HPDE6-E6E7 (cell line): ENCODE data around the gene KIAA0232.

Experiments
- DNase-seq: peaks from one replicate; pipeline ENCODE4 v3.0.0; 2011; ENCODE audit warnings: missing footprints; ENCODE audit errors: extremely low spot score

Gene KIAA0232

GRCh38 chr4:6847178-6847577 lies 64.7 kb downstream of the KIAA0232 start:
- DNase-seq, result no peak

GRCh38 chr4:6848717-6849305 lies 66.3 kb downstream of the KIAA0232 start:
- no peak for DNase-seq

DNA sequence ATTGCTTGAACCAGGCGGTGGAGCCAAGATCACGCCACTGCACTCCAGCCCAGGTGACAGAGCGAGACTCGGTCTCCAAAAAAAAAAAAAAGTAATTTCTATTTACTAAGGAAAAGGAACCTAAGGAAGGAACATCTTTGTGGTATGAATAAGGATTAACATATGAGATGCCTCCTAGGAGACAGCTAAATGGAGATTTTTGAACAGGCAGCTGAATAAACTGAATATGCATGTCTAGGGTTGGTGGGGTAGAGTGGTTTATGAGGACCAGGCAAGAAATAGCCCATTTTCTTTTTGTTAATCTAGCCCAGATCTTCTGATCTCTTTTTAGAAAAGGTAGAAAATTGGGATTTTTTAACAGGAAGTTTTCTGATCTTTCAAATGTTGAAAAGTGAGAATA lies 67.2 kb downstream of the KIAA0232 start:
- no peak for DNase-seq

- DNase-seq, result no peak
These were observed 68.9 kb downstream of the KIAA0232 start for GRCh38 chr4:6851431-6851830.

GRCh38 chr4:6851962-6852361 lies 69.4 kb downstream of the KIAA0232 start:
- DNase-seq, result no peak

DNA sequence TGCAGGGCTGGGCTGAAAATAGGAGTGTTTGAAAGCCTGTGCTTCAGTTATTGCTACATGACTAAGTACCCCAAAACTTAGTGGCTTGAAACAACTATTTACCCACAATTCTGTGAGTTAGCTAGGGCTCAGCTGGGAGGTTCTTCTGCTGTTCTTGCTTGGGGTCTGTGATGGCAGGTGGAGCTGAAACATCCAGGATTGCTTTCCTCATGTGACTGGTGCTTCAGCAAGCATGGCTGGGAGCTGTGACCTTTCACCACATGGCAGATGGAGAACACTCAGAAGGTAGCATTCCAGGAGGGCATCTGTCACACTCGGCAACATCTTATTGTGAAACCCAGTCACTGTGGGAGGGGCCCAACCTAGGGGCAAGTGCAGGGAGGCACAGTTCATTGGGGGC lies 70.1 kb downstream of the KIAA0232 start:
- DNase-seq, result no peak

DNA sequence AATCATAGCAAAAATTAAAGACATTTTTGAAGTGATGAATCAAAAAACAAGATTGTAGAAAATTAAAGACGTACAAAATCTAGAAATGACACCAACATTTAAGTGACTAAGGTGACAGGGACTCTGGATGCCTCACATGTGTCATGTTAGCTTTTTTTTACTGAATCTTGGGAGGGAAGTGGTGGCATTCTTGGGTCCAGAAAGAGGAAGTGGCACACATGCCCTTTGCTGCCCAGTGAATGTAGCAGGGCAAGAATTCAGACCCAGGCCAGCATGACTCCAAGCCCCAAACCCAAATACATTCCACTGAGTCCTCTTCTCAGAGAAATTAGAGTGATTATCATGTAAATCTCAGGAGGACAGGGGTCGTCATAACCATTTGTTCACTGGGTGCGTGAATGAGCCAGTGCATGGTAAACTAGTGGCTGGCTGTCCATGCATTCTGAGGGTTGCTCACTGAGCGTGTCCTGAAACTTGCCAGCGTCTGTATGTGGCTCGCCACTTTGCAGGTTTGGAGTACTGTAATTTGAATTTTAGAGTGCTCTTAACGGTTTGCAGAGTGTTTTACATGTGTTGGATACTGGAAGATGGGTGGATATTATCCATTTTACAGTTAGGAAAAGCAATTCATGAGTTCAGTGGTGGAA lies 71.7 kb downstream of the KIAA0232 start:
- DNase-seq, result no peak

GRCh38 chr4:6855692-6856297 lies 73.3 kb downstream of the KIAA0232 start:
- DNase-seq, result no peak

- DNase-seq, result no peak
These were observed 73.9 kb downstream of the KIAA0232 start for GRCh38 chr4:6856391-6856790.

DNA sequence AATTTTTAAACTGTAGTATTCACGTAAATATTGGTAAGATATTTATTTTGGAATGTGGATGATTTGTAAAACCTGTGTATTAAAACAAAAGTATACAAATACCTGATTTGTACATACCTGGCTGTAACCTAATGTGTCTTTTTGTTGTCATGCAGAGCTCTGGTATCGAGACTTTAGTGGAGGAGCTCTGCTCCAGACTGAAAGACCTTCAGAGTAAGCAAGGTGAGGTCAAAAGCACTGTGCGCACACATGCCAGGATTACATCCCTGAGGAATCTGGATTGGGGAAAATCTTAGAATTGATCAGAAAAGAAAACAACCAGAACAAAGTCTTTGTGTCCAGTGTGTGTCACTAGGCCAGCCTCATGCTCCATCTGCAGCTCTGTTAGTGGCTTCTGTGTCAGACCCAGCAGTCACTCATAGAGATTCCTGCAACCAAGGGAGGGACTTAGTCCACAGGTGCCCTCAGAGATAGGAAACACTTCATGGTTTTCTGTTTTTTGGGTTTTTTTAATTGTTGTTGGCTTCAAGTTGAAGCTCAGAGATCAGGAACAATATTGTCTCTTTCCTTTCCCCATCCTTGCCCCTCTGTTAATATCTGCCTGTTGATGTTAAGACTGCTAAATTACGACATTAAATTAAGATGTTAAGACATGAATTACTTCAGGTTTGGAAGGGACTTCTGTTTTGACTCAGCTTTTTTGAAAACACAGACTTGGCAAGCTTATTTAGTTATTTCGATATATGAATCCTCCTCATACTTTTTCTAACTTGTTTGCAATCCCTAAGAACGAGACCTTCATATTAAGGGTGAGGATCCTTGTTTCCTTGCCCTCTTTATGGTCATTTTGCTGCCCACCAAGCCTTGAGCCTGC lies 74.7 kb downstream of the KIAA0232 start:
- DNase-seq, result no peak

- no peak for DNase-seq
These were observed 76.5 kb downstream of the KIAA0232 start for GRCh38 chr4:6858997-6859396.

- no peak for DNase-seq
These were observed 77.0 kb downstream of the KIAA0232 start for GRCh38 chr4:6859543-6859942.

GRCh38 chr4:6868386-6868785 lies 85.9 kb downstream of the KIAA0232 start:
- no peak for DNase-seq

GRCh38 chr4:6869944-6870343 lies 87.4 kb downstream of the KIAA0232 start:
- no peak for DNase-seq

- DNase-seq, result no peak
These were observed 90.8 kb downstream of the KIAA0232 start for GRCh38 chr4:6873291-6873690.

- DNase-seq, result no peak
These were observed 91.4 kb downstream of the KIAA0232 start for GRCh38 chr4:6873792-6874461.

DNA sequence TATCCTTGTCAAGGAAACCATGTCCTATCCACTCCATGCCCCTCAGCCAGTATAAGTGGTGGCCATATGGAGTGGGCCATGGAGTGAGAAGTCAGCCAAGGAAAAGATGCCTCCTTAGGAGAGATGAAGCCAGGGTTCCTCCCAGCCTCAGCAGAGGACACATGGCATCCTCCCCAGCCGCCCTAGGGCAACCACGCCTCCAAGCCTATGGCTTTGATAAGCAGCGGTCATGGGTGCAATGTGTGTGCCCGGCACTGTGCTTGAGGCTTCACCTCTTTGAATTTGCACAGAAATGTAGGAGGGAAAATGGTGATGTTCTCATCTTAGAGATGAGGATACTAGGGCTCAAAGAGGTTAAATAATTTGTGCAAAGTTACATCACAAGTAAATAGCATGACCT lies 92.5 kb downstream of the KIAA0232 start:
- DNase-seq, result no peak

- DNase-seq, result no peak
These were observed 92.9 kb downstream of the KIAA0232 start for GRCh38 chr4:6875431-6875831.

GRCh38 chr4:6876440-6876839 lies 93.9 kb downstream of the KIAA0232 start:
- DNase-seq, result no peak

GRCh38 chr4:6877067-6877466 lies 94.5 kb downstream of the KIAA0232 start:
- DNase-seq, result no peak

GRCh38 chr4:6878451-6879059 lies 96.0 kb downstream of the KIAA0232 start:
- no peak for DNase-seq
